Hematopoietic multipotent progenitor cell treated with erythropoietin and hydrocortisone succinate and interleukin-3 and kit ligand, for 15 days (in vitro differentiated cells): ENCODE measurements around the gene CMIP.

ENCODE experiments used
- DNase-seq: peaks from one replicate; pipeline ENCODE4 v3.0.0-alpha.2; 2015; ENCODE audit warnings: low spot score

CMIP gene

DNA sequence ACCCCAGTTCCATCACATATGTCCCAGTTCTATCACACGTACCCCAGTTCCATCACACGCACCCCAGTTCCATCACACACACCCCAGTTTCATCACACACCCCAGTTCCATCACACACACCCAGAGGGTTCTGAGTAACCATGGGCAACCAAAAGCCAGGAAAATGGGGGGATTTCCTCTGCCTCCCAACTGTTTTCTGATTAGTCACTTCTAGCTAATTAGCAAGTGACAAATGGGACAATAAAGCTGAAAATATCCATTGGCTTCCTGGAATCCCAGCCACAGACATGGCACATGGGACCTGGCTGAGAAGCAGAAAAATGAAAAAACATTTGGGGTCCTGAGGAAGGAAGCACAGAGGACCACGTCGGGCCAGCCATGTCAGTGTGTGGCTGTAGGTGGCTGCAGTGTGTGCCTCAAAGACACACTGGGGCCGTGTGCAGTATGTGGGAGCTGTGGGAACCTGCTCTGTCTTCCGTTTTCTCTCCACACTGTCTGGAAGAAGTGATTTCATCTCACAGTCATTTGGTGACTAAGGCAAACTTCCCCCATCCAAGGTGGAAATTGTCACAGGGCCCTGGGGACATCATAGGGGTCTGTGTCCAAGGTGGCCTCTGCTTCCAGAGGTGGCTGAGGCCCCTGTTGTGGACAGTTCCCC, 106.7 kb downstream of the CMIP start:
- no peak for DNase-seq

GRCh38 chr16:81551821-81552304, 107.3 kb downstream of the CMIP start:
- no peak for DNase-seq

DNA sequence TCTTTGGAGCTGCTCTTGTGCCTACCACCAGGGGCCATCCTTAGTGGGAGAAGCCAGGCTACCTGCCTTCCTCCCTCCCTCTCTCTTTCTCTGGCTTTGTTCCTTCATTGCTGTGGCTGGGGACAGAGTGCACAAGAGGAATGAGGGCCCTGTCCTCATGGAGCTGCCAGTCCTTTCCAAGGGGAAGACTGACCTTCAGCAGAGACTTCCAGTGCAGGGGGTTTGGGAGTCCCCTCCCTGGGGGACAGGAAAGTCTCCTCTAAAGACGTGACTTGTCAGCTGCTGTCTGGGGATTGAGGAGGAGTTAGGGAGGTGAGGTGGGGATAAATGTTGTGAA, 108.1 kb downstream of the CMIP start:
- no peak for DNase-seq

DNA sequence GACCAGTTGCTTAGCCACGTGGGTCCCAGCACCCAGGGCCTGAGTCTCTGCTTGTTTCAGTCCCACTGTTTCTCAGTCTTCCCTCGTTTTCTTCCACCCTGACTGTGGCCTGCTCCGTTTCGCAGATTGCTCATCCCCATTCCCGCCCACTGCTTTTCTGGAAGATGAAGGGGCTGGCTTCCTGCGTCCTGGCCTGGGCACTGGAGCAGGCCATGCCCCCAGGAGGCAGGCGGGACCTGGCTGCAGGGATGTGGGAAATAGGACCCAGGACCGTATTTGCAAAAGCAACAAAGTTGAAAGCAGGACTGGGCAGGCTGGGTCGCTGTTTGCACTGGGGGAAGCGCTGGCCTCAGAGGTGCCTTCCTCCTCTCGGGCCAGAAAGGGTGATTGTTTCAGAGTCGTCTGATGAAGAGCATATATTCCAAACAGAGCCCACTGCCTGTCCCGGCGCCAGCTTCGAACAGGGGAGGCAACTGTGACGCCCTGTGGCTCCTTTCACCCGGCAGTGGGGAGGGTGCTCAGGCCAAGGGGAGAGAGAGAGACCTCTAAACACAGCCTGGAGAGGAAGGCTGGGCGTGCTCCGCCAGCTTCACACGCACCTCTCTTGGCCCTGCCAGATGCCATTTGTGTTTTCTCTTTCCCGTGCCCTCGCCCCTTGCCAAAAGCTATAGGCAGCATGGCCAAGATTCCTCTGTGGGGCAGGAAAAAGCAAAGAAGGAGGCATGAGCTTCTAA, 108.6 kb downstream of the CMIP start:
- DNase-seq: no peak

GRCh38 chr16:81553814-81554675, 109.4 kb downstream of the CMIP start:
- DNase-seq: no peak

DNA sequence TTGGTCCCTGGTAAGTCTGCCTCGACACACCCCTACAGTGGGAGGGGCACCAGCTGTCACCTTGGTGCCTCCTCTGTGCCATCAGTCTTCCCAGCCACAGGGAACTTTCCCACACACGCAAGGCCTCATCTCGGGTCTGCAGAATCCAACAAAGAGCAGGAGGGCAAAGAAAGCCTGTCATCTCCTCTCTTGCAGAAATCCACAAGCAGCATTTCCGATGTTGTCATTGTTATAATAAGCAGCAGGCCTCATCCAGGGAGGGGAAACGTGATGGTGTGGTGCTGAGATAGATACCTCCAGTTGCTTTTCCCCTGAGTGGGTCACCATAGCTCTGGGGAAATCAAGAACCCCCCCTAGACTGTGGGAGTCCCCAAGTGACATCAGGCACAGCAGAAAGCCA, 110.4 kb downstream of the CMIP start:
- no peak for DNase-seq

- no peak for DNase-seq
These were observed 111.1 kb downstream of the CMIP start for GRCh38 chr16:81555660-81556059.

GRCh38 chr16:81556715-81557284, 112.2 kb downstream of the CMIP start:
- DNase-seq: no peak

GRCh38 chr16:81558077-81558443, 113.5 kb downstream of the CMIP start:
- no peak for DNase-seq

GRCh38 chr16:81558444-81559175, 114.0 kb downstream of the CMIP start:
- DNase-seq: no peak

GRCh38 chr16:81560979-81561657, 116.5 kb downstream of the CMIP start:
- no peak for DNase-seq

DNA sequence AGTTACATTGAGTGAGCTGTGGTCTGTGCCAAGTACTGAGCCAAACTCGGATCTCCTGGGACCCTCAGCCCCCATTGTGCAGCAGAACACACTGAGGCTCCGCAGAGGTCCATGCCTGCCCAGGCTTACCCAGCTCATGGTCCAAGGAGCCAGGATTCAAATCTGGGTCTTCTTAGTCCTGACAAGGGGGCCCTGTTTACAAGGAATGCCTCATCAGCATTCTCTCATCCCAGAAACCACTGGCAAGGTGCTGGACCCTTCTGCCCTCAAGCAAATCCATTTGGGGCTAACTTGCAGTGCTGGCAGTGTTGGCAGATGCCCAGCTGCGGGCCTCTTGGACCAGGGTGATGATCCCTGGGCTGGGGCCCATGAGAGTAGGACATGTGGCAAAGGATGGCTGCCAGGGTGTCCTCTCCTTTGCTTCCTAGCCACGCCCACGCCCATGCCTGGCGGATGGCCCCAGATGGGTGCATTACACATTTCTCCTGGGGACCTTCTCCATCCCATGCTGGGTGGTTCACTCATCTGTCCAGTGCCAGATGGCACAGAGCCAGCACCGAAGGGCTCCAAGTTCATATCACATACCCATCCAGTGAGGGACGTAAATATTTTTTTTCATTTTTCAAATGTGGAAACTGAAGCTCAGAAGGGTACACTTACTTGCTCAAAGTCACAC, 117.7 kb downstream of the CMIP start:
- no peak for DNase-seq

DNA sequence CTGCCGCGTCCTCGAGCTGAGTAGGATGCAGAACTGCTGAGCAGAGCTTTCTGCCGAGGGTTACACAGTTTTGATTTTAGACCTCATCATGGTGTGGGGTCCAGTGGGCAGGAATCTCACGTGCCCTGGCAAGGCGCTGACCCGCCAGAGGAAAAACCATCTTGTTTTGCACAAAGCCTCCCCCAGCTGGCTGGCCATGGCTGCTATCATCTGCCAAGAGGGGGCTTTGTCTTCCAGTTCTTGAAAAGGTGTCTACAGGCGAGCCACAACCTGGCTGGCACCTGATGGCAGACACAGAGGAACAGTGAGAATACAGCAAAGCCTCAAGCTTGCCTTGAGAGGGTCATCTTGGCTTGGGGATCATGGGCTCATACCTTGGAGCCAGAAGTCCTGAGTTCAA, 118.3 kb downstream of the CMIP start:
- no peak for DNase-seq

- DNase-seq: no peak
These were observed 119.9 kb downstream of the CMIP start for GRCh38 chr16:81564421-81564911.

GRCh38 chr16:81565321-81566028, 120.9 kb downstream of the CMIP start:
- no peak for DNase-seq

- DNase-seq: no peak
These were observed 121.7 kb downstream of the CMIP start for GRCh38 chr16:81566086-81567007.

DNA sequence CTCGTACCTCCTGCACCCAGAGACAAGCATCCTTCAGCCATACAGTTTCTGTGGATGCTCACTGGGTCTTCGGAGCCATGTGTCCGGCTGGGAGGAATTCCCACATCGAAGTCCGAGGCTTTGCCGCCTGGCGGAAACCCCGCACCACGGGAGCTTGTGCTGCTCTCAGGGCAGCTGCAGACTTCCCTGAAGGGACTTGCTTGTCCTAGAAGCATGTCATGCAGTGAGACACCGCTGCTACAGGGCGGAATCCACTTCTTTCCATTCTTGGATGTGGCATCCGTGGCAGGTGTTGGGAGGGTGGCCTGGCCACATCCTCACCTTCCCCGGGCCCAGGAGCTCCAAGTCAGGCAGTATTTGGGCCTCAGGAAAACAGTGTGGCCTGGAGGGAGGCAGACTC, 122.5 kb downstream of the CMIP start:
- DNase-seq: no peak

- DNase-seq: no peak
These were observed 123.6 kb downstream of the CMIP start for GRCh38 chr16:81567987-81568748.
